WTC11 (cell line): ENCODE measurements around the gene LPIN3. TPM values are rescaled to one million over a fixed set of nuclear protein-coding genes. Genes with fewer than 3 reads are reported as not detected.
A peak's percentile ranks its signal among the peaks of the same experiment; 100 is the strongest.

Experiments used
- ATAC-seq: fragments of 200-7000 bp; cut with Tn5 transposase; 2 replicates; pipeline ENCODE4 v1.10.0; 2021; ENCODE audit warnings: mild to moderate bottlenecking, moderate library complexity
- CTCF ChIA-PET: fragments of 300-600 bp; sonication (Branson Sonifier 250); formaldehyde crosslinking; loops from one replicate; lab custom pipeline; 2021; ENCODE audit warnings: antibody characterized with exemption; lab: Charles Lee
- POLR2A ChIA-PET: fragments of 350-600 bp; sonication (Branson Sonifier 250); formaldehyde crosslinking; loops from one replicate; lab custom pipeline; 2021; ENCODE audit warnings: antibody characterized with exemption; lab: Charles Lee
- DNase-seq: peaks from one replicate; pipeline ENCODE4 v3.0.0; 2021; ENCODE audit warnings: low spot score
- H3K27ac Mint-ChIP-seq: 2 replicates; pipeline ENCODE4 v1.8.0; 2021; ENCODE audit warnings: mixed read lengths
- H3K27me3 Mint-ChIP-seq: 2 replicates; pipeline ENCODE4 v1.8.0; 2021; ENCODE audit warnings: low read depth, mild to moderate bottlenecking, moderate library complexity, mixed read lengths
- H3K36me3 Mint-ChIP-seq: 2 replicates; pipeline ENCODE4 v1.8.0; 2021; ENCODE audit warnings: mixed read lengths
- H3K4me1 Mint-ChIP-seq: 2 replicates; pipeline ENCODE4 v1.8.0; 2022; ENCODE audit warnings: mixed read lengths
- H3K4me3 Mint-ChIP-seq: 2 replicates; pipeline ENCODE4 v1.8.0; 2021; ENCODE audit warnings: mild to moderate bottlenecking, moderate library complexity, mixed read lengths
- H3K9me3 Mint-ChIP-seq: 2 replicates; pipeline ENCODE4 v1.8.0; 2021; ENCODE audit warnings: mixed read lengths
- CREB1 ChIP-seq: sonication (generic); formaldehyde crosslinking; IDR thresholded peaks from 2 replicates; pipeline ENCODE4 v1.8.0; 2023; ENCODE audit warnings: mild to moderate bottlenecking, missing genetic modification reagents
- EMX1 ChIP-seq: fragments of 250-450 bp; sonication (Bioruptor Pico); IDR thresholded peaks from 2 replicates; pipeline ENCODE4 v1.8.0; 2021; ENCODE audit warnings: mild to moderate bottlenecking
- FOXJ3 ChIP-seq: sonication (generic); formaldehyde crosslinking; IDR thresholded peaks from 2 replicates; pipeline ENCODE4 v1.9.0; 2021; ENCODE audit warnings: missing genetic modification reagents, mild to moderate bottlenecking, borderline replicate concordance
- KAT7 ChIP-seq: sonication (generic); formaldehyde crosslinking; IDR thresholded peaks from 2 replicates; pipeline ENCODE4 v1.8.1; 2023; ENCODE audit warnings: missing genetic modification reagents, mild to moderate bottlenecking, borderline replicate concordance
- PRRX2 ChIP-seq: fragments of 250-450 bp; sonication (Bioruptor Pico); IDR thresholded peaks from 2 replicates; pipeline ENCODE4 v1.8.0; 2021; ENCODE audit warnings: mild to moderate bottlenecking
- SP1 ChIP-seq: sonication (generic); formaldehyde crosslinking; conservative IDR thresholded peaks from 2 replicates; pipeline ENCODE4 v1.8.1; 2022; ENCODE audit warnings: missing genetic modification reagents
- ZNF263 ChIP-seq: sonication (generic); formaldehyde crosslinking; IDR thresholded peaks from 2 replicates; pipeline ENCODE4 v1.8.1; 2022; ENCODE audit warnings: low read depth, mild to moderate bottlenecking, moderate library complexity, missing genetic modification reagents
- total RNA-seq: library from RNA; stranded (reverse); gene quantifications from 3 replicates; pipeline ENCODE4 v1.2.3, GENCODE V29; 2021
- TF ChIP-seq, protein P1 (sequence below): sonication (generic); formaldehyde crosslinking; IDR thresholded peaks from 2 replicates; pipeline ENCODE4 v1.8.1; 2023; ENCODE audit warnings: mild to moderate bottlenecking, missing genetic modification reagents
- TF ChIP-seq, protein P2 (sequence below): sonication (generic); formaldehyde crosslinking; IDR thresholded peaks from 2 replicates; pipeline ENCODE4 v1.8.0; 2023; ENCODE audit warnings: missing genetic modification reagents, mild to moderate bottlenecking, borderline replicate concordance
- TF ChIP-seq, protein P3 (sequence below): fragments of 250-450 bp; sonication (Bioruptor Pico); IDR thresholded peaks from 2 replicates; pipeline ENCODE4 v1.9.0; 2021; ENCODE audit warnings: mild to moderate bottlenecking
- TF ChIP-seq, protein P4 (sequence below): sonication (generic); formaldehyde crosslinking; conservative IDR thresholded peaks from 2 replicates; pipeline ENCODE4 v1.8.1; 2023; ENCODE audit warnings: mild to moderate bottlenecking, low read depth, missing genetic modification reagents, moderate library complexity

The LPIN3 gene
- total RNA-seq, 1 experiment from 2014 or later = 7.9 TPM

DNA sequence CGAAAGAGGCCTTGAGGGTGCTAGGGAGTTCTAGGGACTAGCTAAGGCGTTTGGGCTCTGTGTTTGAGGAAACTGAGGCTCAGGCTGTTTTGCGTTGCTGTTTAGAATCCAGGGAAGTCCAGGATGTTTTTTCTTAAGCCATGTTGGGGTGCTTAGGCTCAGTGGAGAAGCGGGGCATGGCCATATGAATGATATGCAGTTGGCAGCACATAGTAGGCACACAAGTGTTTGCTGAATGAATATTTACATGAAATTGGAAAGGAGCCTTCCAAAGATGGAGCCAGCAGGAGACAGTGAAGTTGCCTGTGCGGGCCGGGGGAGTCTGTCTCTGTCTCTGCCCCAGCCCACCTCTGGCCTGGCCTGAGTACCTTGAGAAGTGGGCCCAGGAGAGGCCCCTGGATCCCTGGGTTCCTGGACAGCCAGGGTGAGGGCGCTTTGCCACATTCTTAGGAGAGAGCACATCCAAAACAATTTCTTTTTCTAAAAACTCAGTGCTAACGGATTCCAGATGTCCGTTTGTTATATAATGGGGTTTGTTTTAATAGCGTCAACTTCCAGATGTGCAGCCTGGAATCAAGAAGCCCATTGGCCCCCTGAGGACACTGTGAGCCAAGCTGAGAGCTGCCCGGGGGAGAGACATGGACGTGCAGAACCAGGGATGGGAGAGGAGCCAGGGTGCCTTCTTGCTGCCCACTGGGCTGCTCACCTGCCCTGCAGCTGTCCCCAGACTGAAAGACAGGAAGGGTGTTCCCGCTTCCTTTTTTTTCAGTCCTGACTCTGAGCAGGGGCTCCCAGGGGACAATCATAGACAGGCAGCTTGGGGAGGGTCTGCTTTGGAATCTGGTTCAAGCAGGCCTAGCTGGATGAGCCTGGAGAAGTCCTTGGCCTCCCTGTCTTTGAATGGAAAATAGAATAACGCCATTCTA lies 46.1 kb downstream of the LPIN3 start:
- H3K27me3 Mint-ChIP-seq = peaks cover 2% of the 10 kb centered on the region; the same call in 1 of the 2 replicates
- H3K36me3 Mint-ChIP-seq = no peaks in the 10 kb centered on the region
- no peak overlapping the region for H3K27ac Mint-ChIP-seq
- H3K9me3 Mint-ChIP-seq = no peaks in the 10 kb centered on the region
- CTCF ChIA-PET = interaction anchor here (0.6 to 1.8 kb wide), 10 partner anchors 19 to 530 kb away, joined by 3 to 8 read pairs (median 4); partner anchors contain the start of gene LPIN3
- H3K4me3 Mint-ChIP-seq = no peak overlapping the region
- TF ChIP-seq, protein P1, sequence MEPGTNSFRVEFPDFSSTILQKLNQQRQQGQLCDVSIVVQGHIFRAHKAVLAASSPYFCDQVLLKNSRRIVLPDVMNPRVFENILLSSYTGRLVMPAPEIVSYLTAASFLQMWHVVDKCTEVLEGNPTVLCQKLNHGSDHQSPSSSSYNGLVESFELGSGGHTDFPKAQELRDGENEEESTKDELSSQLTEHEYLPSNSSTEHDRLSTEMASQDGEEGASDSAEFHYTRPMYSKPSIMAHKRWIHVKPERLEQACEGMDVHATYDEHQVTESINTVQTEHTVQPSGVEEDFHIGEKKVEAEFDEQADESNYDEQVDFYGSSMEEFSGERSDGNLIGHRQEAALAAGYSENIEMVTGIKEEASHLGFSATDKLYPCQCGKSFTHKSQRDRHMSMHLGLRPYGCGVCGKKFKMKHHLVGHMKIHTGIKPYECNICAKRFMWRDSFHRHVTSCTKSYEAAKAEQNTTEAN (CRISPR knock-in tag) = no peak
- TF ChIP-seq EMX1 (CRISPR knock-in tag) (no peak), ZNF263 (CRISPR knock-in tag) (no peak)
- TF ChIP-seq, protein P2, sequence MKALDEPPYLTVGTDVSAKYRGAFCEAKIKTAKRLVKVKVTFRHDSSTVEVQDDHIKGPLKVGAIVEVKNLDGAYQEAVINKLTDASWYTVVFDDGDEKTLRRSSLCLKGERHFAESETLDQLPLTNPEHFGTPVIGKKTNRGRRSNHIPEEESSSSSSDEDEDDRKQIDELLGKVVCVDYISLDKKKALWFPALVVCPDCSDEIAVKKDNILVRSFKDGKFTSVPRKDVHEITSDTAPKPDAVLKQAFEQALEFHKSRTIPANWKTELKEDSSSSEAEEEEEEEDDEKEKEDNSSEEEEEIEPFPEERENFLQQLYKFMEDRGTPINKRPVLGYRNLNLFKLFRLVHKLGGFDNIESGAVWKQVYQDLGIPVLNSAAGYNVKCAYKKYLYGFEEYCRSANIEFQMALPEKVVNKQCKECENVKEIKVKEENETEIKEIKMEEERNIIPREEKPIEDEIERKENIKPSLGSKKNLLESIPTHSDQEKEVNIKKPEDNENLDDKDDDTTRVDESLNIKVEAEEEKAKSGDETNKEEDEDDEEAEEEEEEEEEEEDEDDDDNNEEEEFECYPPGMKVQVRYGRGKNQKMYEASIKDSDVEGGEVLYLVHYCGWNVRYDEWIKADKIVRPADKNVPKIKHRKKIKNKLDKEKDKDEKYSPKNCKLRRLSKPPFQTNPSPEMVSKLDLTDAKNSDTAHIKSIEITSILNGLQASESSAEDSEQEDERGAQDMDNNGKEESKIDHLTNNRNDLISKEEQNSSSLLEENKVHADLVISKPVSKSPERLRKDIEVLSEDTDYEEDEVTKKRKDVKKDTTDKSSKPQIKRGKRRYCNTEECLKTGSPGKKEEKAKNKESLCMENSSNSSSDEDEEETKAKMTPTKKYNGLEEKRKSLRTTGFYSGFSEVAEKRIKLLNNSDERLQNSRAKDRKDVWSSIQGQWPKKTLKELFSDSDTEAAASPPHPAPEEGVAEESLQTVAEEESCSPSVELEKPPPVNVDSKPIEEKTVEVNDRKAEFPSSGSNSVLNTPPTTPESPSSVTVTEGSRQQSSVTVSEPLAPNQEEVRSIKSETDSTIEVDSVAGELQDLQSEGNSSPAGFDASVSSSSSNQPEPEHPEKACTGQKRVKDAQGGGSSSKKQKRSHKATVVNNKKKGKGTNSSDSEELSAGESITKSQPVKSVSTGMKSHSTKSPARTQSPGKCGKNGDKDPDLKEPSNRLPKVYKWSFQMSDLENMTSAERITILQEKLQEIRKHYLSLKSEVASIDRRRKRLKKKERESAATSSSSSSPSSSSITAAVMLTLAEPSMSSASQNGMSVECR (CRISPR knock-in tag) = no peak
- TF ChIP-seq, protein P3, sequence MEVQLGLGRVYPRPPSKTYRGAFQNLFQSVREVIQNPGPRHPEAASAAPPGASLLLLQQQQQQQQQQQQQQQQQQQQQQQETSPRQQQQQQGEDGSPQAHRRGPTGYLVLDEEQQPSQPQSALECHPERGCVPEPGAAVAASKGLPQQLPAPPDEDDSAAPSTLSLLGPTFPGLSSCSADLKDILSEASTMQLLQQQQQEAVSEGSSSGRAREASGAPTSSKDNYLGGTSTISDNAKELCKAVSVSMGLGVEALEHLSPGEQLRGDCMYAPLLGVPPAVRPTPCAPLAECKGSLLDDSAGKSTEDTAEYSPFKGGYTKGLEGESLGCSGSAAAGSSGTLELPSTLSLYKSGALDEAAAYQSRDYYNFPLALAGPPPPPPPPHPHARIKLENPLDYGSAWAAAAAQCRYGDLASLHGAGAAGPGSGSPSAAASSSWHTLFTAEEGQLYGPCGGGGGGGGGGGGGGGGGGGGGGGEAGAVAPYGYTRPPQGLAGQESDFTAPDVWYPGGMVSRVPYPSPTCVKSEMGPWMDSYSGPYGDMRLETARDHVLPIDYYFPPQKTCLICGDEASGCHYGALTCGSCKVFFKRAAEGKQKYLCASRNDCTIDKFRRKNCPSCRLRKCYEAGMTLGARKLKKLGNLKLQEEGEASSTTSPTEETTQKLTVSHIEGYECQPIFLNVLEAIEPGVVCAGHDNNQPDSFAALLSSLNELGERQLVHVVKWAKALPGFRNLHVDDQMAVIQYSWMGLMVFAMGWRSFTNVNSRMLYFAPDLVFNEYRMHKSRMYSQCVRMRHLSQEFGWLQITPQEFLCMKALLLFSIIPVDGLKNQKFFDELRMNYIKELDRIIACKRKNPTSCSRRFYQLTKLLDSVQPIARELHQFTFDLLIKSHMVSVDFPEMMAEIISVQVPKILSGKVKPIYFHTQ (CRISPR knock-in tag) = no peak
- peaks cover 9% of the 10 kb centered on the region for H3K4me1 Mint-ChIP-seq
- DNase-seq (no peak), ATAC-seq (no peak)
- POLR2A ChIA-PET = no interaction called here

DNA sequence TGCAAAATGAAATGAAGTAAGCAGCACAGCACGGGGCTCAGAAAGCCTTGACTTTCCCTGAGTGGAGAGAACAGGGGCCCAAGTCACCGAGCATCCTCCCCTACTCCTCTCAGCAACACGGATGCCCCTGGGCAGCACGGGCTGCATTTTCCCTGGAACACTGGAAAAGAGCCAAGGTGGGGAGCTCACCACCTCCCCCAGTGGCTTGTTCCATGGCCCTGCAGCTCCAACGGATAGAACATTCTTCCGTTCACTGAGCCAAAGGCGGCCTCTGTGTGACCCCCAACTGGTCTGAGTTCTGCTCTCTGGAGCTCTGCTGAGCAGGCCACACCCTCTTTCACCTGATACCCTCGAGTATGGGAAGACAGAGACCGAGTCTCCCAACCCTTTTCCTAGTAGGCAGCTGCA lies 46.8 kb downstream of the LPIN3 start:
- Mint-ChIP-seq H3K4me3 (no peak overlapping the region), H3K36me3 (no peaks in the 10 kb centered on the region), H3K9me3 (no peaks in the 10 kb centered on the region), H3K4me1 (peaks cover 9% of the 10 kb centered on the region), H3K27me3 (peaks cover 2% of the 10 kb centered on the region; the same call in 1 of the 2 replicates), H3K27ac (no peak overlapping the region; the same call in 1 of the 2 replicates)
- no peak for TF ChIP-seq PRRX2 (CRISPR knock-in tag)
- TF ChIP-seq, protein P4, sequence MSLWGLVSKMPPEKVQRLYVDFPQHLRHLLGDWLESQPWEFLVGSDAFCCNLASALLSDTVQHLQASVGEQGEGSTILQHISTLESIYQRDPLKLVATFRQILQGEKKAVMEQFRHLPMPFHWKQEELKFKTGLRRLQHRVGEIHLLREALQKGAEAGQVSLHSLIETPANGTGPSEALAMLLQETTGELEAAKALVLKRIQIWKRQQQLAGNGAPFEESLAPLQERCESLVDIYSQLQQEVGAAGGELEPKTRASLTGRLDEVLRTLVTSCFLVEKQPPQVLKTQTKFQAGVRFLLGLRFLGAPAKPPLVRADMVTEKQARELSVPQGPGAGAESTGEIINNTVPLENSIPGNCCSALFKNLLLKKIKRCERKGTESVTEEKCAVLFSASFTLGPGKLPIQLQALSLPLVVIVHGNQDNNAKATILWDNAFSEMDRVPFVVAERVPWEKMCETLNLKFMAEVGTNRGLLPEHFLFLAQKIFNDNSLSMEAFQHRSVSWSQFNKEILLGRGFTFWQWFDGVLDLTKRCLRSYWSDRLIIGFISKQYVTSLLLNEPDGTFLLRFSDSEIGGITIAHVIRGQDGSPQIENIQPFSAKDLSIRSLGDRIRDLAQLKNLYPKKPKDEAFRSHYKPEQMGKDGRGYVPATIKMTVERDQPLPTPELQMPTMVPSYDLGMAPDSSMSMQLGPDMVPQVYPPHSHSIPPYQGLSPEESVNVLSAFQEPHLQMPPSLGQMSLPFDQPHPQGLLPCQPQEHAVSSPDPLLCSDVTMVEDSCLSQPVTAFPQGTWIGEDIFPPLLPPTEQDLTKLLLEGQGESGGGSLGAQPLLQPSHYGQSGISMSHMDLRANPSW (CRISPR knock-in tag) = no peak
- no peak for TF ChIP-seq CREB1 (CRISPR knock-in tag)
- TF ChIP-seq KAT7 = no peak
- TF ChIP-seq FOXJ3 (CRISPR knock-in tag) = no peak
- no peak for TF ChIP-seq SP1
- TF ChIP-seq, protein P2 (CRISPR knock-in tag) = no peak
- DNase-seq (peak; percentile 60), ATAC-seq (peak; percentile 99)
- ChIA-PET CTCF (interaction anchor here (0.6 to 1.8 kb wide), 10 partner anchors 8 to 531 kb away, joined by 3 to 8 read pairs (median 4); partner anchors contain the start of gene LPIN3), POLR2A (no interaction called here)
